Bone marrow (tissue), 2 donors: ENCODE measurements around the gene ZNF525.
"Not testable (repeated sequence)": the region's sequence is repeated elsewhere in the genome, so short reads cannot be mapped to it uniquely, and the experiment has no call there.

Source experiments
- DNase-seq, 2 donors: peaks; one replicate each; lab custom pipeline; 2025; lab: John Stamatoyannopoulos, UW

The ZNF525 gene

GRCh38 chr19:53365134-53365898 is at the start of gene ZNF525:
ZNF525 (plus strand) TSS chr19:53365705; CDS start chr19:53372282, 6,577 bp downstream.
- peak; percentile 54 to 80 for DNase-seq

GRCh38 chr19:53328967-53329366 is 36.5 kb upstream of the ZNF525 start:
- DNase-seq = no peak

GRCh38 chr19:53332484-53332883 is 33.0 kb upstream of the ZNF525 start:
- DNase-seq = no peak

- DNase-seq = no peak
Measured at GRCh38 chr19:53333066-53333462, 32.4 kb upstream of the ZNF525 start.

GRCh38 chr19:53333463-53334449 is 31.7 kb upstream of the ZNF525 start, which contains the start of gene ZNF845:
ZNF845 (plus strand) TSS chr19:53333749; CDS start chr19:53341308, 7,559 bp downstream.
- DNase-seq = peak; percentile 72 to 90

GRCh38 chr19:53344403-53344802 is 21.1 kb upstream of the ZNF525 start:
- DNase-seq = not testable (repeated sequence)

- no peak for DNase-seq
Measured at GRCh38 chr19:53355739-53356138, 9.8 kb upstream of the ZNF525 start.

- DNase-seq = no peak
Measured at GRCh38 chr19:53357821-53358581, 7.5 kb upstream of the ZNF525 start.

- DNase-seq = not testable (repeated sequence)
Measured at GRCh38 chr19:53360056-53360455, 5.4 kb upstream of the ZNF525 start.

- DNase-seq = peak in 1 of 2 donors; percentile 16
Measured at GRCh38 chr19:53365899-53366493, 491 bp downstream of the ZNF525 start.

- no peak for DNase-seq
Measured at GRCh38 chr19:53372196-53372595, 6.7 kb downstream of the ZNF525 start.

- no peak for DNase-seq
Measured at GRCh38 chr19:53374288-53374687, 8.8 kb downstream of the ZNF525 start.

- no peak for DNase-seq
Measured at GRCh38 chr19:53374743-53375142, 9.2 kb downstream of the ZNF525 start.

GRCh38 chr19:53381376-53381775 is 15.9 kb downstream of the ZNF525 start:
- no peak for DNase-seq

- DNase-seq = no peak
Measured at GRCh38 chr19:53388168-53388567, 22.7 kb downstream of the ZNF525 start.

GRCh38 chr19:53388904-53389303 is 23.4 kb downstream of the ZNF525 start:
- DNase-seq = no peak

- no peak for DNase-seq
Measured at GRCh38 chr19:53389571-53389970, 24.1 kb downstream of the ZNF525 start.

- no peak for DNase-seq
Measured at GRCh38 chr19:53389978-53390377, 24.5 kb downstream of the ZNF525 start.

GRCh38 chr19:53394522-53394973 is 29.0 kb downstream of the ZNF525 start:
- no peak for DNase-seq

GRCh38 chr19:53394974-53395839 is 29.7 kb downstream of the ZNF525 start, which contains the start of gene ZNF765:
ZNF765 (plus strand) TSS chr19:53395149; CDS start chr19:53398016, 2,867 bp downstream.
- peak; percentile 92 to 95 for DNase-seq
